LNCAP (cell line): Measurements from ENCODE around the gene TMEM202.

ENCODE experiments used
- TF ChIP-seq, protein P1 (sequence below): fragments of 450-650 bp; IDR thresholded peaks from 2 replicates; pipeline ENCODE4 v1.5.1; 2017; ENCODE audit warnings: mild to moderate bottlenecking

TMEM202 gene

GRCh38 chr15:72379856-72380430 is 18.2 kb upstream of the TMEM202 start:
- TF ChIP-seq, protein P1, sequence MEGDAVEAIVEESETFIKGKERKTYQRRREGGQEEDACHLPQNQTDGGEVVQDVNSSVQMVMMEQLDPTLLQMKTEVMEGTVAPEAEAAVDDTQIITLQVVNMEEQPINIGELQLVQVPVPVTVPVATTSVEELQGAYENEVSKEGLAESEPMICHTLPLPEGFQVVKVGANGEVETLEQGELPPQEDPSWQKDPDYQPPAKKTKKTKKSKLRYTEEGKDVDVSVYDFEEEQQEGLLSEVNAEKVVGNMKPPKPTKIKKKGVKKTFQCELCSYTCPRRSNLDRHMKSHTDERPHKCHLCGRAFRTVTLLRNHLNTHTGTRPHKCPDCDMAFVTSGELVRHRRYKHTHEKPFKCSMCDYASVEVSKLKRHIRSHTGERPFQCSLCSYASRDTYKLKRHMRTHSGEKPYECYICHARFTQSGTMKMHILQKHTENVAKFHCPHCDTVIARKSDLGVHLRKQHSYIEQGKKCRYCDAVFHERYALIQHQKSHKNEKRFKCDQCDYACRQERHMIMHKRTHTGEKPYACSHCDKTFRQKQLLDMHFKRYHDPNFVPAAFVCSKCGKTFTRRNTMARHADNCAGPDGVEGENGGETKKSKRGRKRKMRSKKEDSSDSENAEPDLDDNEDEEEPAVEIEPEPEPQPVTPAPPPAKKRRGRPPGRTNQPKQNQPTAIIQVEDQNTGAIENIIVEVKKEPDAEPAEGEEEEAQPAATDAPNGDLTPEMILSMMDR = no peak

GRCh38 chr15:72380743-72381142 is 17.4 kb upstream of the TMEM202 start:
- TF ChIP-seq, protein P1 = no peak

DNA sequence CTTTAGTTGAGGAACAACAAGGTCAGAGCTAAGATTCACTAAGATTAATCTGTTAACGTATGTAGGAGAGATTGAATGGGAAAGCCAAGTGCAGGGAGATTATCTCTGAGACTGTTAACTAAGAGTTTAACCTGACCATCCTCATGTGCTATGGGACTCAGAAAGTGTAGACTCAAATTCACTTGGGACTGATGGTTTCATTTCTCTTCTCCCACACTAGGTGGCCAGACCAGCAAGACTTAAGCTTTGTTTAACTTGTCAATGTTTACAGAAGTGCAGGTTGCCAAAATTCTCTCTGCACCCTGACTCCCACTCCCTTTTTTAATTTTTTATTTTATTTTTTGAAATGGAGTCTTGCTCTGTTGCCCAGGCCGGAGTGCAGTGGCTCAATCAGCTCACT is 16.0 kb upstream of the TMEM202 start:
- TF ChIP-seq, protein P1 = peak; percentile 53; the same call in 1 of the 2 replicates

DNA sequence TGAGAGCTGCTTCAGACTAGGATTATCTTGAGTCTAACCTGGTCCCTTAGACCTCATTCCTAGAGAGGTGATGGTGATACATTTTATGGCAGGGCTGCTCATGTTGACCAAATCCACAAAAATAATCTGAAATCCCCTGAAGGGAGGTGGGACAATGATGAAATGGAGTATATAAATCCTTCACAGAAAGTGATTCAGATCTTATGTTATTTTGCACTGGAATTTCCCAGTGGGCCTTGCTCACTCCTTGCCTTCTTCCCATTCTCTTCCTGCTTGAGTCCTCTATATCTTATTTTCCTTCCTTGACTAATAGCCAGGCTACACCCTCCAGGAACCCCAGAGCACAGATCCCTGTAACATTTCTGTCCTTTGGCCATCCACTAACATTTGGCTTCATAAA is 10.4 kb upstream of the TMEM202 start:
- TF ChIP-seq, protein P1 = no peak

DNA sequence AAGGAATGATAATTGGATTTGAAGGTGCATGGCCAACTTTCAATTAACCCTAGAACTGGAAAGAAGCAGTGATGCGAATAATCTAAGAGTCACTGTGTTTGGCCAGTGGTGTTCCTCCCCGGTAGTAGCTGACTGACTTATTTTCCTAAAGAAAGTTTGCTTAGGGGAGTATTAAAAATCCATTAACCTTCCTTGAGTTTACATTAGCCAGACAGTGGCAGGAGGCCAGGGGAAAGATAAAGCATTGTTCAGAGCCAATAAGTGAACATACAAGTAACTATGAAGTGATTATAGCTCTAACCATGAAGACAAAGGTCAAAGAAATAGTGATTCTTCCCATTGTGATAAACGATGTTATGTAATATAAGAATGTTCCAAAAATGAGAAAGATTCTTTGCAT is 8.9 kb upstream of the TMEM202 start:
- TF ChIP-seq, protein P1 = no peak

DNA sequence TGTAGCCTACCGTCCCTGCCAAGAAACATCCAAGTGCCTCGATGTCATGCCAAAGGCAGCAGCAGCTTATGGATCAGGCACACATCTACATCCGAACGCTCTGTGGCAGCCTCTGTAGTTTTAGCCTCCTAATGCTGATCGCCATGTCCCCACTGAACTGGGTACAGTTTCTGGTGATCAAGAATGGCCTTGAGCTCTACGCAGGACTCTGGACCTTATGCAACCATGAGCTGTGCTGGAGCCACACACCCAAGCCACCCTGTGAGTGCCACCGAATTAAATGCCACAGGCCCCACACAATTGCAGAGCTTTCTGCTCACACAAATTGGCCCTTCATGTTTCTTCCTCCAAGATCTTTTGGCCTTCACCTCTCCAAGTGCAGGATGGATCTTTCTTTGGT is 543 bp downstream of the TMEM202 start:
- TF ChIP-seq, protein P1 = no peak

- TF ChIP-seq, protein P1 = no peak
Measured at GRCh38 chr15:72402726-72403125, 4.6 kb downstream of the TMEM202 start.

DNA sequence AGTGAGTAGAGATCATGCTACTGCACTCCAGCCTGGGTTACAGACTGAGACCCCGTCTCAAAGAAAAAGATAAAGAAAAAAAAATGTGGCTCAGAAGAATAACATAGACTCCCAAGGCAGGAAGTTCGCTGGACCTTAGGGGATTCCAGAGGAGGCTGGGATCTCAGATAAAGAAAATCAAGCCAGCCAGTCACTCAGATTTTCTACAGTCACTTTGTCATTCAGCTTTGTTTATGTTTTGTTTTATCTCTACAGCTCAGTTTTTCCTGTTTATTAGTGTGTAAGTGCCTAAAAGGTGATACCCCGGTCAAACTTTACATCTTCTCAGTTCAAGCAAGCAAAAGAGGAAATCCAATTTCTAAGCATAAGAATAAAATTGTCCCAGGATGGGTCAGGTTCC is 6.3 kb downstream of the TMEM202 start:
- TF ChIP-seq, protein P1 = no peak
